ENCODE results near the gene SPECC1.
A peak's percentile ranks its signal among the peaks of the same experiment; 100 is the strongest.

The SPECC1 gene

GRCh38 chr17:20127360-20128035 is 118.3 kb downstream of the SPECC1 start:
- peak in 1 of 2 experiments; percentile 7 for DNase-seq
- no peak for TF ChIP-seq GATA1 (IDR thresholded peaks at IDR 0.05; ENCODE audit: low read depth, low read length)
- TF ChIP-seq POLR2A (IDR thresholded peaks at IDR 0.05; ENCODE audit: low read length), result no peak

GRCh38 chr17:20128036-20128667 is 119.0 kb downstream of the SPECC1 start:
- DNase-seq, result no peak
- no peak for TF ChIP-seq POLR2A (IDR thresholded peaks at IDR 0.05; ENCODE audit: low read length)
- TF ChIP-seq GATA1 (IDR thresholded peaks at IDR 0.05; ENCODE audit: low read depth, low read length), result no peak

- no peak for TF ChIP-seq POLR2A (IDR thresholded peaks at IDR 0.05; ENCODE audit: low read length)
- no peak for TF ChIP-seq GATA1 (IDR thresholded peaks at IDR 0.05; ENCODE audit: low read depth, low read length)
- DNase-seq, result no peak
Measured at GRCh38 chr17:20133517-20133916, 124.4 kb downstream of the SPECC1 start.

- DNase-seq, result no peak
- TF ChIP-seq POLR2A (IDR thresholded peaks at IDR 0.05; ENCODE audit: low read length), result no peak
- TF ChIP-seq GATA1 (IDR thresholded peaks at IDR 0.05; ENCODE audit: low read depth, low read length), result no peak
Measured at GRCh38 chr17:20141198-20141972, 132.2 kb downstream of the SPECC1 start.

GRCh38 chr17:20142268-20142667 is 133.1 kb downstream of the SPECC1 start:
- TF ChIP-seq GATA1 (IDR thresholded peaks at IDR 0.05; ENCODE audit: low read depth, low read length), result no peak
- no peak for TF ChIP-seq POLR2A (IDR thresholded peaks at IDR 0.05; ENCODE audit: low read length)

GRCh38 chr17:20143740-20144139 is 134.6 kb downstream of the SPECC1 start:
- TF ChIP-seq GATA1 (IDR thresholded peaks at IDR 0.05; ENCODE audit: low read depth, low read length) (no peak), POLR2A (IDR thresholded peaks at IDR 0.05; ENCODE audit: low read length) (no peak)
- no peak for DNase-seq

More at GRCh38 chr17:20142268-20142667, 133.1 kb downstream of the SPECC1 start:
- no peak for DNase-seq

- TF ChIP-seq GATA1 (IDR thresholded peaks at IDR 0.05; ENCODE audit: low read depth, low read length), result no peak
- no peak for TF ChIP-seq POLR2A (IDR thresholded peaks at IDR 0.05; ENCODE audit: low read length)
- DNase-seq, result no peak
Measured at GRCh38 chr17:20145567-20145966, 136.4 kb downstream of the SPECC1 start.

GRCh38 chr17:20149251-20149650 is 140.1 kb downstream of the SPECC1 start:
- no peak for DNase-seq
- TF ChIP-seq GATA1 (IDR thresholded peaks at IDR 0.05; ENCODE audit: low read depth, low read length) (no peak), POLR2A (IDR thresholded peaks at IDR 0.05; ENCODE audit: low read length) (no peak)

- TF ChIP-seq GATA1 (IDR thresholded peaks at IDR 0.05; ENCODE audit: low read depth, low read length), result no peak
- no peak for DNase-seq
Measured at GRCh38 chr17:20151174-20151573, 142.0 kb downstream of the SPECC1 start.

- DNase-seq, result no peak
- TF ChIP-seq GATA1 (IDR thresholded peaks at IDR 0.05; ENCODE audit: low read depth, low read length) (no peak), POLR2A (IDR thresholded peaks at IDR 0.05; ENCODE audit: low read length) (no peak)
Measured at GRCh38 chr17:20153231-20153630, 144.1 kb downstream of the SPECC1 start.

- no peak for DNase-seq
- TF ChIP-seq GATA1 (IDR thresholded peaks at IDR 0.05; ENCODE audit: low read depth, low read length) (no peak), POLR2A (IDR thresholded peaks at IDR 0.05; ENCODE audit: low read length) (no peak)
Measured at GRCh38 chr17:20154286-20155000, 145.3 kb downstream of the SPECC1 start.

- no peak for TF ChIP-seq POLR2A (IDR thresholded peaks at IDR 0.05; ENCODE audit: low read length)
- TF ChIP-seq GATA1 (IDR thresholded peaks at IDR 0.05; ENCODE audit: low read depth, low read length), result no peak
Measured at GRCh38 chr17:20155258-20156195, 146.4 kb downstream of the SPECC1 start.

More at GRCh38 chr17:20155258-20156195, 146.4 kb downstream of the SPECC1 start:
- DNase-seq, result peak; percentile 98

Data from erythroblast (primary cell).